Ramos (cell line): ENCODE data around the gene FANCG.

Source experiments
- in situ Hi-C: fragments of 300-500 bp; cut with MboI; formaldehyde crosslinking; loops from one replicate; pipeline ENCODE4 v1.14.3; 2022; ENCODE audit warnings: low sequenced_read_pairs; ENCODE audit not compliant: unreplicated experiment

The FANCG gene

DNA sequence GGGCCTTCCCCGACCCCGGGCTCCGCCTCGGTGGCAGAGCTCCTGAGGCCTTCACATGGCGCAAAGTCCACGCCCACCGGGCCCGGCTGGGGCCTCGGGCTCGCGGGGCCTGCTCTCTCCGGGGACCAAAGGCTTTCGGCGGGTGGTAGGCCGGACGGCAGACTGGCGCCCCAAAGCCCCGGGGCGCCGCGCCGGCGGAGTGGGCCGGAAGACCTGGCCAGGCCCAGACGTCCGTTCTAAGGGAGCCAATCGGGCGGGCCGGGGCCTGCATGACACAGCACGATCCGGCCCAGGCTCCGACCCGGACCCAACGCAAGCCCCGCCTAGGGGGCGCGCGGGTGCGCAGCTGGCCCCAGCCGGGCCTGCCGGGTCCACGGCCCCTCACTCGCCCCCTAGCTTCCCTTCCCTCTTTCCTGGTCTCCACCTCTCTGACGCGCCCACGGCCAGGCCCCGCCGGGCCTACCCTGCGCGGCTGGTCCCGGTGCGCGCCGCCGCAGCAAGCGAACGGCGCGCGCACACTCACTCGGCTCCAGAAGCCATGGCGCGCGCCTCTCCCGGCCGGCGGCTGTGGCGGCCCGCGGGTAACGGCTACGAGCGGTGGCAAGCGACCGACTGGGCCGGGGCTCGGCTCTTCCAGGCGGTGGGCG is 7.8 kb downstream of the FANCG start:
- in situ Hi-C loops, result no loop called here

DNA sequence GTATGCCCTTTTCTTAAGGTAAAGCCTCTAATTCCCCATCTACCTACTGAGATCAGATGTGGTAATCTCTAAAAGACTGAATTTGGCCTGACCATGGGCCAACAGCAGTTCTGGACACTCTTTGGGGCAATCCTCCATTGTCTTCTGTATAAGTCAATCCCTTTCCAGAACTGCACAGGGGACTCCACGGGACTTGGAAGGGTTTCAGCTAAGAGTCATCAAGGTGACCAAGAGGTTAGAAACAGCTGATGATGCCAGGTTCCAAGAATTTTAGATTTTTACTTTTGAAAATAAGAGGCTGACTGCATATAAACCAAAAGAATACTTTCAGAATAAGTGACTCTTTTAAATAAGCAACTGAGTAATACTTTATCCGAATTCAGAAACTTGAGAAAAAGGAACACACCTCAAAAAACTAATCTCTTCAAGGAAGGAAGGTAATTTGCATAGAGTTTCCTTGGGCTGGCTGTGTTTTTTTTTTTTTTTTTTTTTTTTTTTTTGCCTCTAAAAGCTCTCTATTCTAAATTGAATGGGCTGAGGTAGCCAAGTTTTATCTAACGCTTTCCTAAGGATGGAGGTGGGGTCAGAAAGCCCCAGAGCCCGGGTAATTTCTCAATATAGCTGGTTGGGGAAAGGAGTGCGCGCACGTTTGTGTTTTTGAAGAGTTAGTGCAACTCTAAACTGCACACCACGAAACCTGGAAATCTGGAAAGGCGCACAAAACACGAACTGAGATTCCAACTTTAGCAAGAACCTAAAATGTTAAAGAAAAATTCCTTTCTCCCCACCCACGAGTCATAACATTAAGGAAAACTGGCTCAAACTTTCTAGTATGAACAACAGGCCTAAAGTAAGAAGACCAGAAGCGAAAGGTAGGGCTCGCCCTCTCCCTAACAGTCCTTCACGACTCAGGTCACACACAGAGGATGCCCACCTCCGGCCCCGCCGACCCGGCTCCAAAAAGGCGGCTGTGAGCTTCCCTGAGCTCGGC is 8.6 kb downstream of the FANCG start:
- in situ Hi-C loops, result no loop called here

- in situ Hi-C loops, result no loop called here
Observed at GRCh38 chr9:35069020-35069419, 10.7 kb downstream of the FANCG start.

- in situ Hi-C loops, result no loop called here
Observed at GRCh38 chr9:35067056-35067455, 12.7 kb downstream of the FANCG start.

DNA sequence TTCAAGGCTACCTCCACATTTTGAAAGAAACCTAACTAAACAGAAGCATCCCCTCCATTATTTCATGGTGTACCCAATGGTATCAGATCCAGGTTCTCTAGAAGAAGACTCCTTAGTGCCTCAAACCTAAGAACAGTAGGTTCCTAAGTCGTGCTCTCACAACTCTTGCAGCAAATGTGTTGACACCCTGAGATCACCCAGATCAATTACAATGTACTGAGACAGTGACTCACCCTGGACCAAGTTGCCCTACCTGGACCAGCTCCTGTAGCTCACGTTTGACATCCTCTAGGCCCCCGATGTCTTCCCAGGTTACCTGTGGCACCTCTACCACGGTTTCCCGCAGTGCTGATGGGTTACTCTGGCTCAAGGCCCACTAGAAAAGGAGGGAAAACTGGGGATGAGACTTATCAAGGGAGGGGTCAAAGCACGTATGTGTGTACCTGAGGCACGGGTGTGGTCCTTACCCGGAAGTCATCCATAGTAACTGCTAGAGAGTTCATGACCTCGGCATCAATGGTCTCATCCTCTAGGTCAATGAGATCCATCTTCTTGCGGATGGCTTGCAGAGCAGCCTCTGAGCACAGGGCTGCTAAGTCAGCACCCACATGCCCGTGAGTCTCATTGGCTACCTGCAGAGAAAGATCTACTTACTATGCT is 19.1 kb downstream of the FANCG start:
- in situ Hi-C loops, result no loop called here

DNA sequence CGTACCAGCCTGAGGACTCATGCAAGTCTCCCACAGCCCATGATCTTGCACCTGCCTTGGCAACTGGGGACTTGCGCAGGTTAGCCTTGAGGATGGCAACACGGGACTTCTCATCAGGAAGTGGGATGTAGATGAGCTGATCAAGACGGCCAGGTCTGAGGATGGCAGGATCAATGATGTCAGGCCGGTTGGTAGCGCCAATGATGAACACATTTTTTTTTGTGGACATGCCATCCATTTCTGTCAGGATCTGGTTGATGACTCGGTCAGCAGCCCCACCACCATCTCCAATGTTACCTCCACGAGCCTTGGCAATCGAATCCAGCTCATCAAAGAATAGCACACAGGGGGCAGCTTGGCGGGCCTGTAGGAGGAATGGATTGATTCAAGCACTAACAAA is 20.3 kb downstream of the FANCG start:
- in situ Hi-C loops, result no loop called here

DNA sequence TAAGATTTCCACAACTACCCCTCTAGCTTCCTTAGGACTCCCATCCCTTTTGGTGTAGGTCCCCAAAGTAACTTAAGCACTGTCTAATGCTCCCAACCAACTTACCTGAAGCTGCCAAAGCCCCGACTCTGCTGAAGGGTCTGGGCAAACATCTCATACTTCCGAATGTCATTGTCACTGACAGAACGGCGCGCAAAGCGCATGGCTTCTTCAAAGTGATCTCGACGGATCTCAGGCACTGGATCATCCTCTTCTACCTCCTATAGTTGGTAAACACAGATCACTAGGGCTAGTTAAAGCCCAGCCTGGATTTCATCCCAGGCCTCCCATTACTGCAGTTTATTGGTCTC is 22.5 kb downstream of the FANCG start:
- in situ Hi-C loops, result no loop called here

DNA sequence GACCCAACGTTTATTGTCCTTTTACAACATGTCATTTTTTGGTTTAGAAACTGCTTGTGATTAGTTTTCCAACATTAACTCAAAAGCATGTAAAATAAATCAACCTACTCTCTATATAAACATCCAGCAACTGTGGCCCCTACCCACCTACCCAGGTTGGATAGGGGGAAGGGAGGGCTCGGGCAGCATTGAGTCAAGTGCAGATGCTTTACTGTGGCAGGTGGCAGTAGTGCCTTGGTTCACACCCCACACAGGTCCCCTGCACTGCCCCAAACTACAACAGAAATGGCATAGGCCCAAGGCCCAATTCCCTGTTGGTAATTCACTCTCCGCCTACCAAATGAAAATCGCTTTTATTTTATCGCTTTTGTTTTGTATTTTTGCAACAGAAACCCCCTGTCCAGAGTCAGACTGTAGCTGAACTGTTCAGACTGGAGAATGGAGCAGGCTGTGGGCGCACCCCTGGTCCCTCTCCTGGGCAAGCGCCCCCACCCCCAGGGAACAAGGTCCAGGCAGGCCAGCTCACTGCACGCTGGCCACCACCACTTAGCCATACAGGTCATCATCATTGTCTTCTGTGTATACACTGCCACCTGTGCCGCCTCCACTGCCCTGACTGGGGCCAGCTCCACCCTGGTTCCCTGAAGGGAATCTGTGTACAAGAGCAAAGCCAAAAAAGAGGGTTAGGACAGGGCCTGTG is 23.0 kb downstream of the FANCG start:
- in situ Hi-C loops, result no loop called here

GRCh38 chr9:35054871-35055644 is 24.7 kb downstream of the FANCG start:
- in situ Hi-C loops, result no loop called here

- in situ Hi-C loops, result no loop called here
Observed at GRCh38 chr9:35054185-35054835, 25.4 kb downstream of the FANCG start.

DNA sequence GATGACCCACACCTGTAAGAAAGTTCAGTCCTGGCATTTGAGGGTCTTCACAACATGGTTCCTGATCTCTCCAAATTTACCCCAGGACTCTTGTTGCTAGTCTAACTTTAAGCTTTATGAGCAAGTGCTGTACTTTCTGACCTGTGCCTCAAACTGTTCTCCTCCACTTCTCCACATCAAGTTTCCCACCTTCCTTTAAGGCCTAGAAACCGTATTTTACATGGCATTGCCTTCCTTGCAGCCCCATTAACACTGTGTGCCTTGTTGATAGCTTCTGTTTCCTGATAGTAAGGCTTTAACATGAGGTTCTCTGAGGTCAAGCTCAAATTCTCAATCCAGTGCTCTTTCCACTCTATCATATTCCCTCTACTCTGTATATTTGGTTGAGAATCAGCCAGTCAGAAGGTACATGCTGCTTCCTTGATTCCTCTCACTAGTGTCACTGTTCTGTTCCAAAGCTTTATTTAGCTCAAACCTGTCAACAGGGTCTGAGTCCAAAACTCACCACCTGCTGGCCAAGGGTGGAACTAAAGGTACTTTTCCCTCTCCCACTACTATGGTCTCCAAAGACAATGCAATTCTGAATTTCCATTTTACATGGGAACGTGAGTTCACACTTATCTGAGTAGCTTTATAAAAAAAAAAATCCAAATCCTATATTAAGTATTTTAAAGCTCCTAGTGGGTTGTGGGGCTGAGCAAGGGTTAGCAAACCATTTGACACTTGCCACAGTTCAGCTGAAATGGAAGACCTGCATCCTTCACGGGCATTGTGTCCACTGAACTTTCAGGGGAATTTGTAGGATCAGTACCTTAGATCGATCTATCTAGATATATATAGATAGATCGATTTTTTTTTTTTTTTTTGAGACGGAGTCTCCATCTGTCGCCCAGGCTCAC is 28.4 kb downstream of the FANCG start:
- in situ Hi-C loops, result no loop called here

DNA sequence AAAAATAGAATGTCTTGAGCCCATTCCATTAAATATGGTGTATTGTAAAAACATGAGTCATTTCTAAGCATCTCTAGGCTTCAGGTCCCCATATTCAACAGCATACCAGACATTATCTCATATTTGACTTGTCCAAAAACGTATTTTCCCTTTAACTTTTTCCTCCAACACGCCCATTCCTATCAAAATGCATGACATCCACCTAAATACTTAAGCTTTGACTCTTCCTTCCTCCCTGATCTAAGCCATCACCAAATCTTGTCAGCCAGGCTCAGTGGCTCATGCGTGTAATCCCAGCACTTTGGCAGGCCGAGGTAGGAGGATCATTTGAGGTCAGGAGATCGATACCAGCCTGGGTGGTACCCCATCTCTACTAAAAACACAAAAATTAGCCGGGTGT is 31.2 kb downstream of the FANCG start:
- in situ Hi-C loops, result no loop called here

GRCh38 chr9:35044071-35044470 is 35.7 kb downstream of the FANCG start:
- in situ Hi-C loops, result no loop called here

GRCh38 chr9:35042891-35043545 is 36.7 kb downstream of the FANCG start:
- in situ Hi-C loops, result no loop called here

GRCh38 chr9:35042081-35042604 is 37.6 kb downstream of the FANCG start:
- in situ Hi-C loops, result no loop called here

- in situ Hi-C loops, result no loop called here
Observed at GRCh38 chr9:35035851-35036701, 43.7 kb downstream of the FANCG start.

- in situ Hi-C loops, result no loop called here
Observed at GRCh38 chr9:35033101-35033500, 46.6 kb downstream of the FANCG start.
